ENCODE data around the gene ZNF200.
"Not testable (repeated sequence)": the region's sequence is repeated elsewhere in the genome, so short reads cannot be mapped to it uniquely, and the experiment has no call there.

ZNF200 gene, protein sequence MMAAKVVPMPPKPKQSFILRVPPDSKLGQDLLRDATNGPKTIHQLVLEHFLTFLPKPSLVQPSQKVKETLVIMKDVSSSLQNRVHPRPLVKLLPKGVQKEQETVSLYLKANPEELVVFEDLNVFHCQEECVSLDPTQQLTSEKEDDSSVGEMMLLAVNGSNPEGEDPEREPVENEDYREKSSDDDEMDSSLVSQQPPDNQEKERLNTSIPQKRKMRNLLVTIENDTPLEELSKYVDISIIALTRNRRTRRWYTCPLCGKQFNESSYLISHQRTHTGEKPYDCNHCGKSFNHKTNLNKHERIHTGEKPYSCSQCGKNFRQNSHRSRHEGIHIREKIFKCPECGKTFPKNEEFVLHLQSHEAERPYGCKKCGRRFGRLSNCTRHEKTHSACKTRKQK

DNA sequence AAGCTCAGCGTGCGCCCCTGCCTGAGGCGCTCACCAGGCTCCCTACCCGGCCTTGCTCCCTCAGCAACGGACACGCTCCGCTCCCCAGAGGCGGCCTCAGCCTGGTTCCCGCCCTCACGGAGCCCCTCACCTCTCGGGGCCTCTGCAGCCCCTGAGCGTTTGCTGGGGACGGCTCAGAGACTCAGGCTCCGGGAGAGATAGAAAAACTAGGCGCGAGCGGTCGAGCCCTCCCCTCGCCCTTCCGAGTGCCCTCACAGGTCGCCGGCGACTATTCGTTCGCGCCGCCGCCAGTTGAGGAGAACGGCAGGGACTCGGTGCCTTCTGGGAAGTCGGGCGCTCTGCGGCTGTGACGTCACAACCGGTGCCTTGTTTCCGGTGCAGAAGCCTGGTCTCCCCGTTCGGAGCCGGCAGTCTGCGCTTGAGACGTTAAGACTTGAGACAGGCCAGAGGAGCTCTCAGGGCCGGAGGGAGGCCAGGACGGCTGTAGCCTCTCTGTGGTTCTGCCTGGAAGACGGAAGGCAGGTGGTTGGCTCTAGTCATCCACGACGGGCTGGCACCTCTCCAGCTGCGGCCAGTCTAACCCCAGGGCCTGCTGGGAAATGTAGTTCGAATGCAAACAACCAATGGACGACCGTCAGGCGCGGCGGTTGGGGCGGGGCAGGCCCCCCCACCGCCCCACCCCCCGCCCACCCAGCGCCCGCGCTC is at the start of gene ZNF200:
ZNF200 (minus strand) TSS at position 302 of the 705 bp plus-strand sequence. CDS start 1,403 bp downstream, outside the sequence.
- DNase-seq (ENCODE audit: low read depth), result peak; percentile 97

DNA sequence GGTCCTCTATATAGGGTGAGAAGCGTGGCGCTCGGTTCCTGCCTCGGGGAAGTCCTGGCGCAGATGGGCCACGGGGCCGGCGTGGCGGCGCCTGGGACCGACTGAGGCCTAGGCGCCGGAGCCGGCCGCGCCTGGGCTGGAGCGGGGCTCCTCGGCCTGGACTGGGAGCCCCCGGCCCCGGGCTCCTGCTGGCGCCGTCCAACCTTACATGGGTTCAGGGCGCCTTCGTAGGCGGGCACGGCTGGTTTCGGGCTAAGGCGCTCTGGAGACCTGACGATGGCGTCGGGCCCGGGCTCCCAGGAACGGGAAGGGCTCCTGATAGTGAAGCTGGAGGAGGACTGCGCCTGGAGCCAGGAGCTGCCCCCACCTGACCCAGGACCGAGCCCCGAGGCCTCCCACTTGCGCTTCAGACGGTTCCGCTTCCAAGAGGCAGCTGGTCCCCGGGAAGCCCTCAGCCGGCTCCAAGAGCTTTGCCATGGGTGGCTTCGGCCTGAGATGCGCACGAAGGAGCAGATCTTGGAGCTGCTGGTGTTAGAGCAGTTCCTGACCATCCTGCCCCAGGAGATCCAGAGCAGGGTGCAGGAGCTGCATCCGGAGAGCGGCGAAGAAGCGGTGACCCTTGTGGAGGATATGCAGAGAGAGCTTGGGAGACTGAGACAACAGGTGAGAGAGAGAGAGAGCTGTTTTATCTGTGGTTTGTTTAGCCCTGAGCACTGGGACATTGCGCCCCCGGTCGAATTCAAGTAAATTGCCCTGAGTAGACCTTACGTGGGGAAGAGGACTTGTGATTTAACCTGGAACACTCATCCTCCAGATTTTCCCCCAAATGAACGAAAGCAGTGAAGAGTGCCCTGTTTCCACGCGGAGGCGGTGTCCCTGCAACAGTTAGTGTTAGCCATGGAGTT is 48.8 kb upstream of the ZNF200 start:
- DNase-seq (ENCODE audit: low read depth), result peak; percentile 21

DNA sequence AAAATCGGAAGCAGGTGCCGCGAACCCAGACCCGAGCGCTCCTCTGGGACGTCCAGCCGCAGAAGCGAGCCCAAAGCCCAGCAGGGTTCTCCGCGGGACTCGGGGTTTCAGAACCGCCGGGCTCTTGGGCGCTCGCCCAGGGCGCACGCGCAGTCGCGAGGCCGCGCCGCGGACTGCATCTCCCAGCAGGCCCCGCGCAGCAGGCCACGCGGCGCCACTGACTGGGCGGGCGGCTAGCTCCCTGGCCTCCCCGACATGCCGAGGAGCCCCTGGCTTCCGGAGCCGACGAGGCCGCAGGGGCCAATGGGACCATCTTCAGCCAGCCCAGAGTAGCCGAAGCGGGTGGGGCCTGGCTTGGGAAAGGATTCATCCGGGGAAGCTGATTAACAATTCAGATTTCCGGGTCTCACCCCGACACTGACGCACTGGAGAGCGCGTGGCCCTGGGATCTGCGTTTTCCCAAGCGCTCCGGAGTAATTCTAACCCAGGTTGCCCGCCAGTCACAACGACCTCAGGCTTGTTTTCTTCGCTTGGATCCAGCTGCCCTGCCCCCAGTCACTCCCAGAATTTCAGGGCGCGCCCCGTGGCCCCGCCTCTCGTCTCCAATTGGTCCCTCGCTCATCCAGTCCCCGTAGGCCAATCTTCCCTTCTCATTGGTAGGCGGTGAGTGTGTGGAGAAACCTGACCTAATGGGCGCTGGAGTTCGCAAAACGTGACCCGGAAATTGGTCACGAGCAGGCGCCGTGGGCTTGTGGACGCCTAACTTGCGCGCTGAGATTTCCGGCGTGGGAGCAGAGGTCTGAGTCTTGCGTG is 48.0 kb upstream of the ZNF200 start, which contains the start of gene ZNF263:
ZNF263 (plus strand) TSS at position 762 of the 813 bp plus-strand sequence. CDS start 328 bp downstream, outside the sequence.
- DNase-seq (ENCODE audit: low read depth), result peak; percentile 99

DNA sequence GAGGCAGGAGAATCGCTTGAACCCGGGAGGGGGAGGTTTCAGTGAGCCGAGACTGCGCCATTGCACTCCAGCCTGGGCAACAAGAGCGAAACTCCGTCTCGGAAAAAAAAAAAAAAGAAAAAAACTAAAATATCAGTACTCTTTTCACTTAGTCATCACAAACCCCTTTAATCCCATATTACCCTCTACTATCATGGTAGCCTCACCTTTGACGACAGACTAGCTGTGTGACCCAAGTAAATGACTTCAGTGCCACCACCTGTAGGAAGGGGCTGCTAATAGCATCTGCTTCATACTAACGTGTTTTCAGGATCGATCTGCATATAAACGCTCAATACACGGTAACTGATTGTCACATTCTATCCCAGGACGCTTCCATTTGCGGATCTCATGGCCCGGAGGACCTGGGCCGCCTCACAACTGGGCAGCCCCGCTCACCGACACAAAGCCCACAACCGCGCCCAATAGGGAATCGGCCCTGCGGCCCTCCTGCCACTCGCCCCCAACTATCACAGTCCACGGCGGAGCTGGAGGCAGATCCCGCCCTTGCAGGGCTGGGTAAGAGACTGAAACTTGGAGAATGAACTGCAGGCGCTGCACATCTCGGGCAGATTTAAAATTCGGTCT is 47.3 kb upstream of the ZNF200 start:
- DNase-seq (ENCODE audit: low read depth), result peak; percentile 70

DNA sequence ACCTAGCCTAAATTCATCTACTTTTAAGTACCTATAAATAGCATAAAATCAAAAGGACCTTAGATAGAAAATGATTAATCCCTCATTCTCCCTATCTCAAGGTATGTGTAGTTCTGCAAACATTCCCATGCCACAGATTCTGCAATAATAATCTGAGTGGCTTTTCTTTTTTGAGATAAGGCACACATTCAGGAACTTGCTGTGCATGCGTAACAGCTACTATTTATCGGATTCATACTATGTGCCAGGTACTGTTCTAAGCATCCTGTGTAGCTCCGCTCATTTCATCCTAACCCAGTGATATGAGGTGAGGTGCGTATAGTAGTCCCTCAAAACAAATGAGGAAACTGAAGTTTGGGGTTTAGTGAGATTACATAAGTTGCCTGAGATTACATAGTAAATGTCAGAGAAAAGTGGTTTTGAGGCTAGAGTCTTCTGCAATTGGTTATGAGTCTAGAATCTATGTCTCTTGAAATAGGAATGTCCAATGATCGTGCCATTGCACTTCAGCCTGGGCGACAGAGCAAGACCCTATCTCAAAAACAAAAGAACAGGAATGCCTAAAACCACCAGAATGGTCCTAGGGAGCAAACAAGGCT is 46.4 kb upstream of the ZNF200 start:
- no peak for DNase-seq (ENCODE audit: low read depth)

DNA sequence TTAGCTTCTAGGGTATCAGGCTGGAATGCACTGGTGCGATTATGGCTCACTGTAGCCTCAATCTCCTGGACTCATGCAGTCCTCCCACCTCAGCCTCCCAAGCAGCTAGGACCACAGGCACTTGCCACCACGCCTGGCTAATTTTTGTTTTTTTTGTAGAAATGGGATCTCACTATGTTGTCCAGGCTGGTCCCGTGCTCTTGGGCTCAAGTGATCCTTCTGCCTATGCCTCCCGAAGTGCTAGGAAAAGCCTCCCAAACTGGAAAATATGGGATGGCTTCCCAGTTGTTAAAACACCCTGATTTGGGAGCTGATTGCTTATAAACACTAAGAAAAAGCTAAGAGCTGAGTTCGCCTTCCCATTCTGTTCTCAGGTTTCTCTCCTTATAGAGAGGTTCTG is 41.7 kb upstream of the ZNF200 start:
- no peak for DNase-seq (ENCODE audit: low read depth)

DNA sequence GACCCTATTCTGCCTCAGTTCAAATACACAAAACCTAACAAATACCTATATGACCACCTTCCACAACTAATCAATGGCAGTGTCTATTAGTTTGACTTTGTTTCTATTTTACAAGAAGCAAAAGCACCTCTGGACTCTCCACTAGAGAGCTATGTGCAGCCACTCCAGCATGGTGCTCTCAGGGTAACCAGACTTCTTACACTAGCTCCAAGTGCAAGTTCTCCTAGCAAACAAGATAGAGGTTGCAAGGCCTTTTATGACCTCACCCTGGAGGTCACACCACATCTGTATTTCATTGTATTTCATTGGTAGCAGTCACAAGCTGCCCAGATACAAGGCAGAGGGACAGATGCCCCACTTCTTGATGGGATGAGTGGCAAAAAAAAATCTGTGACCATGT is 40.0 kb upstream of the ZNF200 start:
- DNase-seq (ENCODE audit: low read depth), result no peak

DNA sequence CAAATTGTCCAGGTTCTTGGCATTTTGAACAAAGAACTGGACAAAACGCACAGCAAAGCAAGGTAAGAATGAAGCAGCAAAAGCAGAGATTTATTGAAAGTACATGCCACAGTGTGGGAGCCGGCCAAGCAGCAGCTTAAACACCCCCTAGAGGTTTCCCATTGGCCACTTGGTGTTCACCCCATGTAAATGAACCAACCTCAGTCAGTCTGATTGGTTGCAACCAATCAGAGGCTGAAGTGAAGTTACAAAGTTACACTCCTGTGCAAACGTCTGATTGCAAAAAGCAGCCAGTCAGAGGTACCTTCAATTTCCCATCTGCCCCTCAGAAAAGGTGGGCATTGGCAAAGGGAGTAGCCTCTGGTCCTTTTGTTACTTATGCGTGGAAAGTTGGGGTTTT is 39.5 kb upstream of the ZNF200 start:
- DNase-seq (ENCODE audit: low read depth), result peak; percentile 45

DNA sequence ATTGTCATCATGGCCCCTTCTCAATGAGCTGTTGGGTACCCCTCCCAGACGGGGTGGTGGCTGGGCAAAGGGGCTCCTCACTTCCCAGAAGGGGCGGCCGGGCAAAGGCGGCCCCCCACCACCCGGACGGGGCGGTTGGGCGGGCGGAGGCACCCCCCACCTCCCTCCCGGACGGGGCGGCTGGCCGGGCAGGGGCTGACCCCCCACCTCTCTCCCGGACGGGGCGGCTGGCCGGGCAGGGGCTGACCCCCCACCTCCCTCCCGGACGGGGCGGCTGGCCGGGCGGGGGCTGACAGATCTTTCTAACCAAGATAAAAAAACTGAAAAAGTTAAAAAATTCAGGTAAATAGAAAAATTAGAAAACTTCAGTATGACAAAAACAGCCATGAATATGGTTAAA is 36.3 kb upstream of the ZNF200 start:
- DNase-seq (ENCODE audit: low read depth), result not testable (repeated sequence)

DNA sequence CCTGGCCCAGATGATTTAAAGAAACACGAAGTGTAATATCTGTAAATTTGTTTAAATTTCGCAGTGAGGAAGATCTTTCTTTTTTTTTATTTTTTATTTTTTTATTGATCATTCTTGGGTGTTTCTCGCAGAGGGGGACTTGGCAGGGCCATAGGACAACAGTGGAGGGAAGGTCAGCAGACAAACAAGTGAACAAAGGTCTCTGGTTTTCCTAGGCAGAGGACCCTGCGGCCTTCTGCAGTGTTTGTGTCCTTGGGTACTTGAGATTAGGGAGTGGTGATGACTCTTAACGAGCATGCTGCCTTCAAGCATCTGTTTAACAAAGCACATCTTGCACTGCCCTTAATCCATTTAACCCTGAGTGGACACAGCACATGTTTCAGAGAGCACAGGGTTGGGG is 35.8 kb upstream of the ZNF200 start:
- not testable (repeated sequence) for DNase-seq (ENCODE audit: low read depth)

DNA sequence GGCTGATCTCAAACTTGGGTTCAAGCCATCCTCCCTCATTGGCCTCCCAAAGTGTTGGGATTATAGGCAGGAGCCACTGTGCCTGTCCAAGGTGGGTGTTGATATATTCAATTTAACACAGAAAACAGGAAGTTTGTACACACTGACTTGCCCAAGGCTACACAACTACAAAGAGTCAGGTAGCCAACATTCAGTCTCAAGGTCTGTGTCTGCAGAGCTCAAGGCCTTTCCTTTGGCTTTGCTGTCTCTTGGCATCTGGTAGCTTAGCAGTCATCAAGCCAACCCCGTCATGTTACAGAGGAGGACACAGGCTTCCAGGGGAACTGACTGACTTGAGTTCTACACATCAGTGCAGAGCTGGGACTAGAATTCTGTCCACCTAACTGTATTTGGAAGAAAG is 33.3 kb upstream of the ZNF200 start:
- DNase-seq (ENCODE audit: low read depth), result no peak

DNA sequence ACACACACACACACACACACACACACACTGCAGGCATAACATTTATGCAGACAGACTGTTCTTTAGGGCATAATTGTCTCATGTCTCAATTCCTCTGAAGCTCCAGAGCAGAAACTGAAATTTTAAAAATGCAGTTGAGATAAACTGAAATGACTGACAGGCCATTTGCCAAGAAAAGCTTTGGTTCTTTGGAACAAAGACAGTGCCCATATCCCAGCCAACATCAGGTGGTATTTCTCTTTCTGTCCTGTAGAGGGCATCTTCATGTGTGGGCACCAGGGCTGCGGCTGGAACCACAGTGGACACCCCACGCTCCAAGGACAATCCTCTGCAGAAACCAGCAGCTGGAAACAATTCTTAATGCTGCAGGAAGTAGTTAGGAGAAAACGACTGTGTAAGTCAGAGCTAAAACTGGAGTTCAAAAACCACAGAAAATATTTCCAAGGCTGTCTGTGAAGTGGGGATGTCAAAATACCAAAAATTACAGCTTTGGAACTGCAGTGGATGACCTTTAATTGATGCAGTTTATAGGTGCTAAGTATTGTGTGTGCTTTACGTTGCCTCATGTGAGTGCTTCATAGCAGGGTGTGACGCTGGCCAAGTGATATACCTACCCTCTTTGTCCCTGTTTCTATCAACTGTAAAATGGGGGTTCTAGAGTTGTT is 32.0 kb upstream of the ZNF200 start:
- peak; percentile 47 for DNase-seq (ENCODE audit: low read depth)

DNA sequence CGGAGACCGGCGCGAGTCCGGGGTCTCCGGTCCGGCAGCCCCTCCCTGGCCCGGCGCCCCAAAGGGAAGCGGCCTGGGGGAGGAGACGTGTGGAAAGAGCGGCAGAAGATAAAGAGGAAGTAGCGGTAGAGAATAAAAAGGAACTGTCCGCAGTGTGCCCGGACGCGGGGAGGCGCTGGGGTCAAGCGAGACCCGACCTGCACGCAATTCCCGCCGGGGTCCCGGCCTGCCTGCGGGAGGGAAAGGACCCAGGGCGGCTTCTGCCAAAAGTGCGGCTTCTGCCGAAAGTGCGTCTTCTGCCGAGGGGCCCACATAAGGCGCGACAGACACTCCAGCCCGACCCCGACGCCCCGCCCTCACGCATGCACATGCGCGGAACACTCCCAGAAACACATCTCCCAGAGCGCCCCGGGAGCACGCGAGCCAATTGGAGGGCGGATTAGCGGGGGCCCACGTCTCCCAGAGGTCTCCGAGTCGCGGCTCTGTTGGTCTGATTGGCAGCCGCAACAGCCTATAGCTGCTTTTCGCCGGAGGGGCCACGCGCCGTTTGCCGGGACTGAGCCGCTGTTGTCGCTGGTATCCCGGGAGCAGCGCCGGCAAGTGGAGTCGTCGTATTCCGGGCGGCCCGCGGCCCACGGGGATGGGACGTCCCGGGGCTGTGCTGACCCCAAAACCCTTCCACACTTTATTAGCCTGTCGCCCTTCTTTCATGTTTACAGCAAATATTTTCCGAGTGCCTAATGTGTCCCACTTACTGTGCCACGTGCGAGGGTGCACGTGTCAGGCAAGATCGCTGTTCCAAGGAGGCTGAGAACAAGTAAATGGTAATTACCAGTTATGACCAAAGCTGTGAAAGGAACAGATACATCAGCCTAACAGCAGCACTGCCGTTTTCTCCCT is 29.4 kb upstream of the ZNF200 start:
- DNase-seq (ENCODE audit: low read depth), result peak; percentile 99

DNA sequence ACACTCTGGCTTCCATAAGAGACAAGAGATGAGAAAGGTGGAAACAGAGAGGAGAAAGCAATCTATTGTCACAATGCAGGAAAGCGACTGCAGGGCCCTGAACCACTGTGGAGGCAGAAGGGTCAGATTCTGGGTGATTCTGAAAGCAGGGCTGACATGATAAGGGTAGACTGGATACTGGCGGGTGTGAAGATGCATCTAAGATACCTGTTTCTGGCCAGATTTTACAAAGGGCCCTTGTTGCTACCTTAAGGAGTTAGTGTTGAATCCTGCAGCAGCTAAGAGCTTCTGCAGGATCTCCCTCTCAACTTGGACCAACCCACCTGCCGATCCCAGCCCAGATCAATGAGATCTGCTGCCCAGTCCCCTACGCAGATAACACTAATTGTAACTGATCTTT is 27.6 kb upstream of the ZNF200 start:
- no peak for DNase-seq (ENCODE audit: low read depth)

DNA sequence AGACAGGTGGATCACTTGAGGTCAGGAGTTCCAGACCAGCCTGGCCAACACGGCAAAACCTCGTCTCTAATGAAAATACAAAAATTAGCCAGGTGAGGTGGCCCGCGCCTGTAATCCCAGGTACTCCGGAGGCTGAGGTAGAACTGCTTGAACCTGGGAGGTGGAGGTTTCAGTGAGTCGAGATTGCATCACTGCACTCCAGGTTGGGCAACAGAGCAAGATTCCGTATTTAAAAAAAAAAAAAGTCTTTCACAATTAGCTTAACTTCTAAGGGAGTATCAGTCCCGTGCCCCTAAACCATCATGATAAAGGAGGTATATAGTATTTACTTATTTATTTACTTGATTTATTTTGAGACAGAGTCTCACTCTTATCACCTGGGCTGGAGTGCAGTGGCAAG is 24.9 kb upstream of the ZNF200 start:
- no peak for DNase-seq (ENCODE audit: low read depth)

DNA sequence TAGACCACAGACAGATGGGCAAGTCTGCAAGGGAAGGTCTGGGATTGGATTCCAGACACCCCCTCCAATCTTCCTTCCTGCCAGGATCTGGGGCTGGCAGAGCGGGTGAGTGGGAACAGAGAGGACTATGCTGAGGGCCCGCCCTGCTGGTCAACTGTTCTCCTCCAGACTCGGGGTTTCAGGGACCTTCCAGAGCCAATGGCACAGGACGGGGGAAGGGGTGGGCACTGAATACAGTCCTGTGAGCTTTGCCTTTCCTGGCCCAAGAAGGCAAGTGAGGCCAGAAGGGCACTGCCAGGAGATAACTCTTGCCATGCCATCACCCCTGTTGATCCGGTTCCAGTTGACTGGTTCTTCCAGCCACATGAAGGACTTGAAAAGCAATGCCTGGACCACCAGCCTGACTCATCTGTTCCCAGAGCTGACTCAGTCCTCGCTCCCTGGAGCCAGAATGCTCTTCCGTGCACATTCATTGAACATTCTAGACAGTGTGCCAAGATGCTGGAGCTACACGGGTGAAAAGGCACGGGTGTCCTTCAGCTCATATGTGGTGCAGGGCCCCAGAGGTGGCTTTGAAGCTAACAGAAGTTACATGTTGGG is 22.0 kb upstream of the ZNF200 start:
- DNase-seq (ENCODE audit: low read depth), result peak; percentile 54

DNA sequence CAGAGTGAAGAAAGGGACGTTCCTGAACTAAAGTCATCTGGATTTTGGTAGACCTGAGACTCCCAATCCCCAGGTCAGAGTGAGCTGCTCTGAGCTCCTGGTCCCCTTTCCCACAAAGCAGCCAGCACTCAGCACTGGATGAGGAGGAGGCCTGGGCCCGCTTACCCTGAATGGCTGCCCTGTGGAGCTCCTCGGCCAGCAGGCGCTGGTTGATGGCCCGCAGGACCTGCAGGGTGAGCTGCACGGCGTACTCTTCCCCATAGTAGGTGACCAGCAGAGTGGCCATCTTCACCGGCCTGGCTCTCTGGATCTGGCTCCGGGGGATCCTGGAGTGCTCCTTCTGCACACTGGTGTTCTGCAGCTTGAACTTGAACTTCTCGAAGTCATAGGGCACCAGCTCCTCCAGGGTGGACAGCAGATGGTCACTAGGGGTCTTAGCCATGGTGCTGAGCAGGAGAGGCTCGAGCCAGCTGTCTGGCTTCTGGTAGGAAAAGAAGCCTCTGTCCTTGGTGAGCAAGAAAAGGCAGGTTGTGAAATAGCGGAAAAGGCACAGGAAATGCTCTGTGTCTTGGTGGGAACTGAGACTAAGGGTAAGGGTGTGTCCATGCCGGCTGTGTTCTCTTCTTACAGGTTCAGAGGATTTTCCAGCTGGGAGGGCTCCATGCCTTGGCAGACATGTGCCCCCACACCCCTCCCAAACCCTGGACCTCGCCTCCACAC is 21.3 kb upstream of the ZNF200 start, which contains the start of gene MEFV:
MEFV (minus strand) TSS at position 488 of the 720 bp plus-strand sequence; CDS start at position 442, 46 bp downstream.
- DNase-seq (ENCODE audit: low read depth), result peak; percentile 58

DNA sequence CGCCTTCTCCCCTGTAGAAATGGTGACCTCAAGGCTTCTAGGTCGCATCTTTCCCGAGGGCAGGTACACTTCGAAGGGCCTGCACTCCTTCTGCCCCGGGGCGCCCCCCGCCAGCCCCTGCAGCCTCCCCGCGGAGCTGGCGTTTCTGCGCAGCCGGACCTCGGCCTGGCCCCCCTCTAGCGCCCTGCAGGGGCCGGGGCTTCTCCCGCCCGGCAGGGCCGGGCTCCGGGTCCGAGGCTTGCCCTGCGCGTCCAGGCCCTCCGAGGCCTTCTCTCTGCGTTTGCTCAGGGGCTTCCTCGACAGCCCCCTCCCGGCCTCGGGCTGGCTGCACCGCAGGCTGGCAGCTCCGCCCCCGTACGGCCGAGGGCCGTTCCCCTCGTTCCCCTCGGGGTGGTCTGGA is 19.4 kb upstream of the ZNF200 start:
- no peak for DNase-seq (ENCODE audit: low read depth)

All from iris pigment epithelial cell (primary cell).